DMS53 (cell line): ENCODE results near the gene FAM43A.

ENCODE experiments used
- DNase-seq: peaks from one replicate; lab custom pipeline; 2025; lab: John Stamatoyannopoulos, UW

FAM43A gene

DNA sequence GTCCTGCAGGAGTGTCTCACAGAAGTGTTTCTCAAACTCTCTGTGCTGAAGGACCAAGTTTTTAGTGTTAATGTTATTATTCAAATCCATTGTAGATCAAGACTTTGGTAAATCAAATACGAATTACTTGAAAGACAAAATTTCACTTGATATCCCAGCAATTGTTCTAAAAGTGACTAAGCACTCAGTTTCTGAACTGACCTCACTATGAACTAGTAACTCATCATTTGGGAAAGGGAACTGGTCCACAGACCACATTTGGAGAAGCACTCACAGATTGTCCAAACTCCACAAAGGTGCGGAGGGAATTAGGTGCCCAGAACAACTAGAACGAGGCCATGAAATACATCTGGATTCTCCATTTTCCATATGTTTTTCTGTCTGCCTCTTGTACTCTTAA, 25.6 kb downstream of the FAM43A start:
- no peak for DNase-seq

DNA sequence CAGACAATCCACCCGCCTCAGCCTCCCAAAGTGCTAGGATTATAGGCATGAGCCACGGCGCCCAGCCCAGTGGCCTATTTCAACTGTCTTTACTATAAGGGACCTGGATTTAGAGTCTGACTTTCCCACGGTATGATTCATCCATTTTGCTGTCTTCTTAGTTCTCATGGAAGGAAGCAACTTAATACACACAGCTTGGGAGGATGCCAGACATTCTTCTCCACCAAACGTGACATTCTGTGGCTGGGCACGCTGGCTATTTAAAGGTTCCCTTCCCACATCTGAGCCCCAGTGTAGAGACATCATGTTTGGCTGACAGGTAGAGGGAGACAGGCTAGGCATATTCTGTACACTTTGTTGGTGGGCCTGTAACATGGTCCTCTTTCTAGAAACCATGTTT, 26.2 kb downstream of the FAM43A start:
- no peak for DNase-seq

GRCh38 chr3:194713299-194714136, 27.8 kb downstream of the FAM43A start:
- no peak for DNase-seq

- no peak for DNase-seq
Observed at GRCh38 chr3:194714137-194714455, 28.4 kb downstream of the FAM43A start.

GRCh38 chr3:194714564-194714963, 28.9 kb downstream of the FAM43A start:
- no peak for DNase-seq

DNA sequence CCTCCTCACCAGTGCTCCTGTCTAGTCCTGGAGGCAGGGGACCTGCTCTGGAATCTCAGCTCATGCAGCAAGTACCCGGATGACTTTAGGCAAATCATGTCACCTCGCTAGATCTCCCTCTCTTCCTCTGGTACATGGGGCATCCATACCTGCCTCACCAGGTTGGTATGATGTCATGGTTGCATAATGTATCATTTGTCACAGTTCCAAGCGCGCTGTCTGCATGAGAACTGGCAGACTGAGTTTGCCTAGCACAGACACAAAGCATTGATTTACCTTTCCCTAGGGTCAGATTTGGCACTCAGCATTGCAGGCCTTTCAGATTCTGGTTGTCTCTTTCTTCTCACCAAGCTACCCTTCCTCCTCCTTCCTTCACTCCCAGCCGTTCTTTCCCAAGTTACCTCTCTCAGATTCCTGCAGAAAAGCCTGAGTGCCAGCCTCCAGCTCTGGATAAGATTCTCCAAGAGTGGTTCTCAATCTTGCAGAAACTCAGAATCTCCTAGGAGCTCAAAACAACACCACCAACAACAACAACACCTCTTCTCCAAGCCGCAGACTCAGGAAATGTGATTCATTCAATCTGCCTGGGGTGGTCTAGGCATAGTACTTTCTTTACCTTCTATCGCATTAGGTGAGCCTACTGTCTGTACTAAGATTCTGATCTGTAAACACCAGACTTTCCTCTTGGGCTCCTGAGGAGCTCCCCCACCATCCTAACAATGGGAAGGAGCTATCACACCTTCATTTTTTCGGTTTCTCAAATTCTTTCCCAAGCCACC, 29.5 kb downstream of the FAM43A start:
- no peak for DNase-seq

GRCh38 chr3:194718079-194718478, 32.4 kb downstream of the FAM43A start:
- DNase-seq = no peak

DNA sequence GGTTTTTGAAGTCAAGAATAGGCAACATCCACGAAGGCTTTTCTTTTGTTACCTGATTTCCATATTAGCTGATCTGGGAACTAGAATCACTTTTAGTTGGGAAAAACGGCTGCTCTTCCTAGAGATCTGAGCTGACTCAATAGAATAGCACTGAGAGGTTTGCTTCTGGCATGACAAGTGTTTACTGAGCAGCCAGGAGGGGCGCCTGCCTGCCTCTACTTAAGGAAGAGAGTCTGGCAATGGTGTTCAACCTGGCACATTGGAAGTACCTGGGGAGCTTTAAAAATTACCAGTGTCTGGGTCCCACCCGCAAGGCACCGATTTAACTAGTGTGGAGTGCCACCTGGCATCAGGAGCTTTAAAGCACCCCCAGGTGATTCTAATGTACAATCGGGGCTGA, 34.4 kb downstream of the FAM43A start:
- DNase-seq = peak; percentile 48

DNA sequence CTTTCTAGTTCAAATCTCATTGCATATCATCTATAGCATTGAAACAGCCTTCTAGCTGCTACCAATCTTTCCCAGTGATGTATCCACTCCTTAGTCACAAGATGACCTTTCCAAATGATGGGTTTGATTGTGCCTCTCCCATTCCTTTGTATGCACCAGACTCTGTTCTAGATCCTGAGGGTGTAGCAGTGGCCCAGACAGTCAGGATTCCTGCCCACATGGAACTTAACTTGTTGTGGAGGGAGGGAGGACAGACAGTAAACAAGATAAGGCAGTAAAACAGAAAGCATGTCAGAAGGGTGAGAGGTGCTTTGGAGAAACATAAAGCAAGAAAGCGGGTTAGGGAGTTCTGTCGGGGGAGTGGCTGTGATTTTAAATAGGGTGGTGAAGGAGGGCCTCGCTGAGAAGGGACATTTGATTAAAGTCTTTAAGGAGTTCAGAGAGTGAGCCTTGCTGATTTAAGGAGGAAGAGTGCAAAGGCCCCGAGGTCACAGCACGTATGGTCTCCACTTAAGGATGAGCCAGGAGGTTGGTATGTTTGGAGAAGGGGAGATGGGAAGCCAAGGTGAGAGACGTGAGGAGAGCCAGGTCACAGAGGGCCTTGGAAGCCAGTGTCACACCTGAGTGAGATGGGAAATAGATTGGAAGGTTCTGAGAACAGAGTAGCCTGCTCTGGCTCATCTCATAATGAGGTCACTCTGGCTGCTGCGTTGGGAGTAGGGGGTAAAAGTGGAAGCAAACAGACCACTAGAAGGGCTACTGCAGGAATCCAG, 38.3 kb downstream of the FAM43A start:
- no peak for DNase-seq

GRCh38 chr3:194725346-194725745, 39.7 kb downstream of the FAM43A start:
- DNase-seq = no peak

GRCh38 chr3:194727435-194728128, 41.9 kb downstream of the FAM43A start:
- DNase-seq = peak; percentile 8

DNA sequence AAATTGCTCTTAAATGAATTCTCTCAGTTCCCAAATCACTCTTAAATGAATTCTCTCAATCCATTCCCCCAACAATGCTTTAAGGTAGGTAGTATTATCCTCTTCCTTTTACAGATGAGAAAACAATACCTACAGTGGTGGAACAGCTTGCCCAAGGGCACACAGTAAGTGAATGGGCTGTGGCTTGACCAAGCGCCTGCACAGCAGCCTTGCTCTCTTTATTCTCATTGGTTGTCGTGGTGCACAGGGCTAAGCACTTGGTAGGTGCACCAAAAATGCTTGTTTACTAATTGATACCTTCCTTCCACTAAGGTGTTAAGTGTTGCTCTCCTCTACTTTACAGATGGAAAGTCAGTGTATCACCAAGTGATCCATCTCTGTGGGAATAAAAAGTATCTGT, 43.3 kb downstream of the FAM43A start:
- DNase-seq = no peak

GRCh38 chr3:194730365-194730764, 44.7 kb downstream of the FAM43A start:
- peak; percentile 72 for DNase-seq

- DNase-seq = no peak
Observed at GRCh38 chr3:194731506-194732073, 45.9 kb downstream of the FAM43A start.

- DNase-seq = no peak
Observed at GRCh38 chr3:194732617-194733016, 46.9 kb downstream of the FAM43A start.

DNA sequence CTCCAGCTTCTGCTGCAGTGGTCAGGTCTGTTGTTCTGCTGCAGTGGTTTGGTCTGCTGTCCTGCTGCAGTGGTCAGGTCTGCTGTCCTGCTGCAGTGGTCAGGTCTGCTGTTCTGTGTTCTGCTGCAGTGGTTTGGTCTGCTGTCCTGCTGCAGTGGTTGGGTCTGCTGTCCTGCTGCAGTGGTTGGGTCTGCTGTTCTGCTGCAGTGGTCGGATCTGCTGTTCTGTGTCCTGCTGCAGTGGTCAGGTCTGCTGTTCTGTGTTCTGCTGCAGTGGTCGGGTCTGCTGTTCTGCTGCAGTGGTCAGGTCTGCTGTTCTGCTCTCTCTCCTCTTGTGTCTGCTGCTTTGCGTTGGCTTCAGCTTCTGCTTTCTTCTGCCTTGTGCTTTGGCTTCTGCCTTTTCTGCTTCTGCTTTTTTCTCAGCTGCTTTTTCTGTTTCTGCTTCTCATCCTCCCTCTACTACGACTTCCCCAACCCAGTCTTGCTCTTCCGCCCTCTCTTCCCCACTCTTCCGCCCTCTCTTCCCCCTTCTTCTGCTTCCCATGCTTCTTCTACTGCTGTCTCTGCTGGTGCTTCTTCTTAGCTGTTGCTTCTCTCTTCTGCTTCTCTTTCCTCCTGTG, 50.7 kb downstream of the FAM43A start:
- DNase-seq = no peak

DNA sequence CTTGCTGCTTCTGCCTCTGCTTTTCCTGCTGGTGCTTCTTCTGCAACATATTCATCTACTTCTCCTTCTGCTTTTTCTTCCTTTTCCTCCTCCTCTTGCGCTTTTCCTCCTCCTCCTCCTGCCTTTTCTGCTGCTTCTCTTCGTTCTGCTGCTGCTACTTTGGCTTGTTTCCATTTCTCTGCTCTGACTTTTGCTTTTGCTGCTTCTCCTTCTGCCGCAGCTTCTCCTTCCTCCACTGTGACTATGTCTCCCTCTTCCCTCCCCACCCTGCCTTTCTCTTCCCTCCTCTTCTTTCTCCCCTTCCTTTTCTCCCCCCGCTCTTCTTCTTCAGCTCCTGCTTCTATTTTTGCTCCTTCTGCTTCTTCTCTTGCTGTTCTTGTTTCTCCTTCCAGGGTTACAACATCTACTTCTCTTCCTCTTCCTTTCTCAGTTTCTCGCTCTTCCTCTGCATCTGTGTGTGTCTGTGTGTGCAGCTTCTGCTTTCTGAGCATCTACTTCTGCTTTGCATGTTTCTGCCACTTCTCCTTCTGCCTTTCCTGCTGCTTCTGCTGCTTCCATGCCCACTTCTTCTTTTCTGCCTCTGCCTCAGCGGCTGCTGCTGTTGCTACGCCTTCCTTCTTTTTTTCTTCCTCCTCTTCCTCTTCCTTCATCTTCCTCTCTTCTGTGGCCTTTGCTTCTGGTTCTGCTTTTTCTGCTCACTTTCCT, 51.4 kb downstream of the FAM43A start:
- DNase-seq = no peak
